HCT116 (cell line): ENCODE data around the gene CSRNP2. TPM values are rescaled to one million over a fixed set of nuclear protein-coding genes. Genes with fewer than 3 reads are reported as not detected.

Source experiments
- ATAC-seq: fragments of 200-7000 bp; cut with Tn5 transposase; 2 replicates; pipeline ENCODE4 v1.9.1; 2020; ENCODE audit warnings: mild to moderate bottlenecking, moderate library complexity
- BruUV-seq: library from RNA; stranded (reverse); fragments of 400-500 nt; replicated peaks from 2 replicates; lab custom pipeline; 2021; lab: Mats Ljungman, UMichigan
- CTCF ChIA-PET: fragments of 300-600 bp; sonication (Branson Sonifier 250); formaldehyde crosslinking; loops from one replicate; lab custom pipeline; 2021; ENCODE audit warnings: antibody characterized with exemption; lab: Charles Lee
- POLR2A ChIA-PET: fragments of 300-600, 350-600 bp; sonication (Branson Sonifier 250); formaldehyde crosslinking; loops from one replicate; lab custom pipeline; 2021; ENCODE audit warnings: antibody characterized with exemption; lab: Charles Lee
- RAD21 ChIA-PET, 2 experiments: fragments of 300-600 bp; sonication (Branson Sonifier 250); formaldehyde crosslinking; loops; one replicate each; lab custom pipeline; 2023; ENCODE audit warnings: low total read pairs in 2 of 2; ENCODE audit not compliant: uncharacterized antibody in 2 of 2, unreplicated experiment in 2 of 2, low non-redundant PET in 1 of 2; lab: Charles Lee
- DNase-seq: peaks from one replicate; pipeline ENCODE4 v3.0.0-alpha.2; 2010; ENCODE audit warnings: low read depth, low spot score
- H2AFZ ChIP-seq: fragments of 200-600 bp; shearing (Covaris generic), sonication (generic); 2 replicates; pipeline ENCODE4 v1.6.1; 2017; ENCODE audit warnings: low read depth, mixed run types, mixed read lengths, antibody characterized with exemption, low read length; ENCODE audit not compliant: poor library complexity, severe bottlenecking
- H3K27ac ChIP-seq: 2 replicates; pipeline ENCODE4 v1.5.1; 2012; ENCODE audit warnings: low read depth, low read length
- H3K27me3 ChIP-seq: fragments of 200-600 bp; sonication (generic); 2 replicates; pipeline ENCODE4 v1.6.1; 2016; ENCODE audit warnings: mixed run types, low read length, mixed read lengths; ENCODE audit not compliant: insufficient read depth
- H3K36me3 ChIP-seq, 2 experiments: fragments of 200-500 bp in 1 of 2; fragments of 200-600 bp in 1 of 2; sonication (Bioruptor generic) in 1 of 2; sonication (generic) in 1 of 2; 2 replicates each; pipeline versions ENCODE4 v1.5.1 to v1.6.1; 2014 to 2016; ENCODE audit warnings: low read length in 2 of 2, inconsistent platforms in 1 of 2, mixed read lengths in 1 of 2, mixed run types in 1 of 2; ENCODE audit not compliant: insufficient read depth in 2 of 2, control insufficient read depth in 1 of 2
- H3K4me1 ChIP-seq, 2 experiments: fragments of 200-600 bp in 1 of 2; sonication (generic) in 1 of 2; 2 replicates each; pipeline versions ENCODE4 v1.5.1 to v1.6.1; 2012 to 2017; ENCODE audit warnings: low read length in 2 of 2, inconsistent platforms in 1 of 2, mild to moderate bottlenecking in 1 of 2, mixed read lengths in 1 of 2, mixed run types in 1 of 2, moderate library complexity in 1 of 2; ENCODE audit not compliant: insufficient read depth in 2 of 2, control insufficient read depth in 1 of 2
- H3K4me2 ChIP-seq: fragments of 200-600 bp; sonication (generic); 2 replicates; pipeline ENCODE4 v1.6.1; 2017; ENCODE audit warnings: mixed run types, low read length, mixed read lengths
- H3K4me3 ChIP-seq, 2 experiments: fragments of 200-600 bp in 1 of 2; sonication (generic) in 1 of 2; replicated peaks in 1 of 2; 2 replicates each; pipeline ENCODE4 v1.5.1; 2011 to 2016; ENCODE audit warnings: low read length in 2 of 2, control low read depth in 1 of 2, low read depth in 1 of 2, mild to moderate bottlenecking in 1 of 2, mixed read lengths in 1 of 2, mixed run types in 1 of 2
- H3K79me2 ChIP-seq: fragments of 200-600 bp; sonication (generic); 2 replicates; pipeline ENCODE4 v1.6.1; 2017; ENCODE audit warnings: mild to moderate bottlenecking, mixed run types, low read length, moderate library complexity, mixed read lengths; ENCODE audit not compliant: insufficient read depth
- H3K9ac ChIP-seq: fragments of 200-600 bp; sonication (generic); 2 replicates; pipeline ENCODE4 v1.6.1; 2016; ENCODE audit warnings: low read length, mixed read lengths
- H3K9me2 ChIP-seq: fragments of 200-600 bp; sonication (generic), shearing (Covaris generic); 2 replicates; pipeline ENCODE4 v1.6.1; 2017; ENCODE audit warnings: mixed run types, mild to moderate bottlenecking, moderate library complexity; ENCODE audit not compliant: insufficient read depth
- H3K9me3 ChIP-seq, 2 experiments: fragments of 200-500 bp in 1 of 2; fragments of 200-600 bp in 1 of 2; sonication (Bioruptor generic) in 1 of 2; sonication (generic) in 1 of 2; 2 replicates each; pipeline ENCODE4 v1.6.1; 2014 to 2017; ENCODE audit warnings: low read length in 2 of 2, mixed read lengths in 2 of 2, inconsistent platforms in 1 of 2, low read depth in 1 of 2, mild to moderate bottlenecking in 1 of 2, mixed run types in 1 of 2, moderate library complexity in 1 of 2; ENCODE audit not compliant: control insufficient read depth in 1 of 2, insufficient read depth in 1 of 2
- H4K20me1 ChIP-seq: fragments of 200-600 bp; sonication (generic), shearing (Covaris generic); 2 replicates; pipeline ENCODE4 v1.6.1; 2017; ENCODE audit warnings: mixed run types, mild to moderate bottlenecking, moderate library complexity; ENCODE audit not compliant: insufficient read depth
- CBX3 ChIP-seq: IDR thresholded peaks from 2 replicates; pipeline ENCODE4 v1.6.1; 2012; ENCODE audit warnings: low read depth
- CTCF ChIP-seq, 3 experiments: fragments of 200-600 bp in 1 of 3; sonication (generic) in 1 of 3; IDR thresholded peaks in 2 of 3; conservative IDR thresholded peaks in 1 of 3; 2 replicates each; pipeline ENCODE4 v1.5.1; 2012 to 2017; ENCODE audit warnings: low read depth in 2 of 3, low read length in 2 of 3, antibody characterized with exemption in 1 of 3, borderline replicate concordance in 1 of 3, control low read depth in 1 of 3, mild to moderate bottlenecking in 1 of 3, mixed read lengths in 1 of 3, mixed run types in 1 of 3, moderate library complexity in 1 of 3; ENCODE audit not compliant: insufficient read depth in 1 of 3
- RAD21 ChIP-seq: IDR thresholded peaks from 2 replicates; pipeline ENCODE4 v1.6.1; 2012; ENCODE audit warnings: low read depth, mild to moderate bottlenecking
- SP1 ChIP-seq: IDR thresholded peaks from 2 replicates; pipeline ENCODE4 v1.6.1; 2012; ENCODE audit warnings: low read depth
- ZBTB33 ChIP-seq: IDR thresholded peaks from 2 replicates; pipeline ENCODE4 v1.6.1; 2011; ENCODE audit warnings: mild to moderate bottlenecking, low read length, moderate library complexity; ENCODE audit not compliant: insufficient replicate concordance; ENCODE audit errors: extremely low read depth
- ZFX ChIP-seq: fragments of 450-650 bp; IDR thresholded peaks from 2 replicates; pipeline ENCODE4 v1.6.1; 2017
- intact Hi-C: fragments of 100-400 bp; cut with micrococcal nuclease; formaldehyde crosslinking; loops from 2 replicates; pipeline ENCODE4 v1.10.0; 2022
- total RNA-seq: library from RNA; stranded (reverse); gene quantifications from one replicate; pipeline ENCODE4 v1.2.1, GENCODE V29; 2021; ENCODE audit not compliant: unreplicated experiment
- TF ChIP-seq, protein P1 (sequence below): IDR thresholded peaks from 2 replicates; pipeline ENCODE4 v1.6.1; 2012

Gene CSRNP2
- total RNA-seq, 1 experiment from 2014 or later, result 19.0 TPM

DNA sequence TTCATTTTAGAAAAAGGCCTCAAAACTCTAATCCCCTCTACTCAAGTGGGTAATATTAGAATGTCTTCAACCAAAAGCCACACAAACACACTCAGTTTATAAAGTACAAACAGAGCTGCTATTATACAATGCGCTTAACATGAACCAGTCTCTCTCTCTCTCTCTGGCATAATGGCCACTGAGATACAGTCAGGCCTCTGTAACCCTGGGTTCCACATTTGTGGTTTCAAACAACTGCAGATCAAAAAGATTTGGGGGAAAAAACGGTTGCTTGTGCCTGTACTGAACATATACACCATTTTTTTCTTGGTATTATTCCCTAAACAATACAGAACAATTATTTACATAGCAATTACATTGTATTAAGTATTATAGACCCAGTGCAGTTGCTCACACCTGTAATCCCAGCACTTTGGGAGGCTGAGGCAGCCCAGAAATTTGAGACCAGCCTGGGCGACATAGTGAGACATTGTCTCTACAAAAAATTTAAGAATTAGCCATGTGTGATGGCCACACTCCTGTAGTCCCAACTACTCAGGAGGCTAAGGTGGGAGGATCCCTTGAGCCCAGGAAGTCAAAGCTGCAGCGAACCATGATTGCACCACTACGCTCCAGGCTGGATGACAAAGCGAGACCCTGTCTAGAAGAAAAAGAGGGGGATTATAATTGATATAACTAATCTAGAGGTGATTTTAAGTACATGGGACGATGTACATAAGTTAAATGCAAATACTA is 62.8 kb downstream of the CSRNP2 start:
- ATAC-seq, result no peak
- Histone ChIP-seq H3K79me2 (peaks cover 89% of the 10 kb centered on the region), H3K9me2 (no peaks in the 10 kb centered on the region), H3K36me3 (no peaks in the 10 kb centered on the region), H3K4me3 (no peak overlapping the region), H3K9me3 (no peaks in the 10 kb centered on the region), H3K4me1 (peaks cover 9 to 18% of the 10 kb centered on the region in 2 experiments), H3K4me2 (no peak overlapping the region), H3K9ac (no peak overlapping the region), H2AFZ (no peak overlapping the region), H3K27ac (no peak overlapping the region), H3K27me3 (no peaks in the 10 kb centered on the region), H4K20me1 (no peaks in the 10 kb centered on the region)
- ChIA-PET POLR2A (no interaction called here), RAD21 (no interaction called here), CTCF (no interaction called here)
- no TSS peak for BruUV-seq
- TF ChIP-seq CTCF (IDR thresholded peaks at IDR 0.05 in 2 of 3, conservative IDR thresholded peaks at IDR 0.05 in 1 of 3; ENCODE audit: borderline replicate concordance in 1 of 3, insufficient read depth in 1 of 3, low read depth in 2 of 3, low read length in 2 of 3) (no peak), SP1 (no peak), RAD21 (no peak), ZFX (no peak), ZBTB33 (no peak), CBX3 (no peak)
- TF ChIP-seq, protein P1, sequence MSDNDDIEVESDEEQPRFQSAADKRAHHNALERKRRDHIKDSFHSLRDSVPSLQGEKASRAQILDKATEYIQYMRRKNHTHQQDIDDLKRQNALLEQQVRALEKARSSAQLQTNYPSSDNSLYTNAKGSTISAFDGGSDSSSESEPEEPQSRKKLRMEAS, result no peak
- intact Hi-C loops, result no loop called here
- DNase-seq, result no peak
